ENCODE data around the gene FOXS1.

DNA sequence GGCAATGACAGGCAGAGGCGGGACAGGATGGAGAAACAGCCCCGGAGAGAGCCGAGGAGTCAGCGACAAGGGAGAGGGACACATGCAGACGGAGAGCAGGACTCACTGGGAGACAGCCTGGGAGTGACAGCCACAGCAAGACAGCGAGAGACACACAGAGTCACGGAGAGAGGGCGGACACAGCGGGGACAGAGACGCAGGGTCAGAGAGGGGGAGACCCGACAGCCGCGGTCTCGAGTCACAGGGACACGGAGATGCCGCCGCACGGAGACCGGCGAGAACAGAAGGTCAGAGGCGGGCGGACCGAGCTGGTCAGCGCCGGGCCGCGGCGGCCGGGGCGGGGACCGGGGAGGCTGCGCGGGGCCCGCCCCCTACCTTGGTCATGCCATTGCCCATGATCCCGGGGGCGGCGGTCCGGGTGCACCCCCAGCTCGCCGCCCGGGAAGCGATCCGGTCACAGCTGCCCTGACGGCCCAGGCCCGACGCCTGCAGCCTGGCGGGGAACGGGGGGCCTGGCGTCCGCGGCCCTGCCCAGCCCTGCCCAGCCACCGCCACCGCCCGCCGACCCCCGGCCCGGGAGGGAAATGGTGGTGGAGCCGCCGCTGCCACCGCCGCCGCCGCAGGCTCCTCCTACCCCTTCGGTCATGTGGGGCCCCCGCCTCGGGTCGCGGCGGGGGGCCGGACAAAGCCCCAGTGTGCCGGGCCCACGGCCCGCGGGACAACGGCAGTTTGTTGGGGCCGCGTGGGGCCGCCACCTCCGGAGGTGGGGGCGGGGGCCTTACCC, 24.7 kb upstream of the FOXS1 start, which contains the start of the genes DUSP15 and TTLL9:
- no peak for TF ChIP-seq CTCF (IDR thresholded peaks at IDR 0.05; ENCODE audit: insufficient read depth, low read depth, low read length)
- peak; percentile 91 for TF ChIP-seq EZH2 (IDR thresholded peaks at IDR 0.05; ENCODE audit: insufficient read depth, low read length)
